ENCODE measurements around the gene ANKMY2.

The ANKMY2 gene

GRCh38 chr7:16579216-16579615, 66.3 kb downstream of the ANKMY2 start:
- DNase-seq: no peak

- peak; percentile 17 for DNase-seq
Measured at GRCh38 chr7:16571941-16572340, 73.6 kb downstream of the ANKMY2 start.

- peak; percentile 45 for DNase-seq
Measured at GRCh38 chr7:16564909-16565426, 80.6 kb downstream of the ANKMY2 start.

GRCh38 chr7:16564023-16564380, 81.6 kb downstream of the ANKMY2 start:
- peak; percentile 19 for DNase-seq

GRCh38 chr7:16563281-16564022, 82.1 kb downstream of the ANKMY2 start:
- no peak for DNase-seq

GRCh38 chr7:16562456-16563220, 82.9 kb downstream of the ANKMY2 start:
- no peak for DNase-seq

GRCh38 chr7:16561943-16562342, 83.6 kb downstream of the ANKMY2 start:
- DNase-seq: no peak

GRCh38 chr7:16559497-16560179, 85.9 kb downstream of the ANKMY2 start:
- DNase-seq: no peak

- DNase-seq: no peak
Measured at GRCh38 chr7:16558761-16559302, 86.7 kb downstream of the ANKMY2 start.

GRCh38 chr7:16556359-16556758, 89.2 kb downstream of the ANKMY2 start:
- DNase-seq: no peak

GRCh38 chr7:16554518-16555236, 90.9 kb downstream of the ANKMY2 start:
- DNase-seq: no peak

- DNase-seq: no peak
Measured at GRCh38 chr7:16550671-16551070, 94.9 kb downstream of the ANKMY2 start.
